ENCODE data around the gene ZNF479. TPM values are rescaled to one million over a fixed set of nuclear protein-coding genes. Genes with fewer than 3 reads are reported as not detected.
"Not testable (repeated sequence)": the region's sequence is repeated elsewhere in the genome, so short reads cannot be mapped to it uniquely, and the experiment has no call there.

ZNF479 gene
- not detected for polyA plus RNA-seq (2012; ENCODE audit: low read depth, missing spikeins)

GRCh38 chr7:57132336-57132735, at the start of gene ZNF479:
ZNF479 (minus strand) TSS chr7:57132436; CDS start chr7:57132324, 112 bp downstream.
- not testable (repeated sequence) for FAIRE-seq; DNase-seq (ENCODE audit: insufficient read length, low spot score)

- DNase-seq (ENCODE audit: insufficient read length, low spot score) (no peak), FAIRE-seq (no peak)
- TF ChIP-seq SPI1 (IDR thresholded peaks at IDR 0.05; ENCODE audit: low read depth, low read length) (no peak), PAX5 (IDR thresholded peaks at IDR 0.05; ENCODE audit: insufficient read depth, low read length, severe bottlenecking) (no peak), POLR2AphosphoS5 (IDR thresholded peaks at IDR 0.05; ENCODE audit: low read depth, low read length) (no peak), TAF1 (IDR thresholded peaks at IDR 0.05; ENCODE audit: low read depth, low read length) (no peak), POU2F2 (IDR thresholded peaks at IDR 0.05; ENCODE audit: low read depth, low read length) (no peak), POLR2A (IDR thresholded peaks at IDR 0.05; ENCODE audit: low read depth, low read length) (no peak)
Measured at GRCh38 chr7:57182031-57182430, 49.8 kb upstream of the ZNF479 start.

- DNase-seq (ENCODE audit: insufficient read length, low spot score), result no peak
- no peak for FAIRE-seq
- TF ChIP-seq POLR2AphosphoS5 (IDR thresholded peaks at IDR 0.05; ENCODE audit: low read depth, low read length) (no peak), SPI1 (IDR thresholded peaks at IDR 0.05; ENCODE audit: low read depth, low read length) (no peak), POU2F2 (IDR thresholded peaks at IDR 0.05; ENCODE audit: low read depth, low read length) (no peak), PAX5 (IDR thresholded peaks at IDR 0.05; ENCODE audit: insufficient read depth, low read length, severe bottlenecking) (no peak), TAF1 (IDR thresholded peaks at IDR 0.05; ENCODE audit: low read depth, low read length) (no peak), POLR2A (IDR thresholded peaks at IDR 0.05; ENCODE audit: low read depth, low read length) (no peak)
Measured at GRCh38 chr7:57181281-57181680, 49.0 kb upstream of the ZNF479 start.

GRCh38 chr7:57179776-57180415, 47.7 kb upstream of the ZNF479 start:
- no peak for TF ChIP-seq SPI1 (IDR thresholded peaks at IDR 0.05; ENCODE audit: low read depth, low read length)
- TF ChIP-seq POLR2AphosphoS5 (IDR thresholded peaks at IDR 0.05; ENCODE audit: low read depth, low read length), result no peak
- no peak for TF ChIP-seq POU2F2 (IDR thresholded peaks at IDR 0.05; ENCODE audit: low read depth, low read length)
- no peak for TF ChIP-seq POLR2A (IDR thresholded peaks at IDR 0.05; ENCODE audit: low read depth, low read length)
- TF ChIP-seq PAX5 (IDR thresholded peaks at IDR 0.05; ENCODE audit: insufficient read depth, low read length, severe bottlenecking), result no peak
- no peak for TF ChIP-seq TAF1 (IDR thresholded peaks at IDR 0.05; ENCODE audit: low read depth, low read length)
- FAIRE-seq (no peak), DNase-seq (ENCODE audit: insufficient read length, low spot score) (no peak)

GRCh38 chr7:57178768-57179139, 46.5 kb upstream of the ZNF479 start:
- FAIRE-seq (no peak), DNase-seq (ENCODE audit: insufficient read length, low spot score) (no peak)
- TF ChIP-seq SPI1 (IDR thresholded peaks at IDR 0.05; ENCODE audit: low read depth, low read length), result no peak
- no peak for TF ChIP-seq POLR2AphosphoS5 (IDR thresholded peaks at IDR 0.05; ENCODE audit: low read depth, low read length)
- TF ChIP-seq PAX5 (IDR thresholded peaks at IDR 0.05; ENCODE audit: insufficient read depth, low read length, severe bottlenecking), result no peak
- TF ChIP-seq POLR2A (IDR thresholded peaks at IDR 0.05; ENCODE audit: low read depth, low read length), result no peak
- TF ChIP-seq POU2F2 (IDR thresholded peaks at IDR 0.05; ENCODE audit: low read depth, low read length), result no peak
- TF ChIP-seq TAF1 (IDR thresholded peaks at IDR 0.05; ENCODE audit: low read depth, low read length), result no peak

- no peak for TF ChIP-seq POLR2AphosphoS5 (IDR thresholded peaks at IDR 0.05; ENCODE audit: low read depth, low read length)
- DNase-seq (ENCODE audit: insufficient read length, low spot score) (no peak), FAIRE-seq (no peak)
Measured at GRCh38 chr7:57177856-57178767, 45.9 kb upstream of the ZNF479 start.

GRCh38 chr7:57176928-57177635, 44.8 kb upstream of the ZNF479 start:
- FAIRE-seq, result no peak
- TF ChIP-seq SPI1 (IDR thresholded peaks at IDR 0.05; ENCODE audit: low read depth, low read length) (no peak), POLR2A (IDR thresholded peaks at IDR 0.05; ENCODE audit: low read depth, low read length) (no peak), POLR2AphosphoS5 (IDR thresholded peaks at IDR 0.05; ENCODE audit: low read depth, low read length) (no peak), PAX5 (IDR thresholded peaks at IDR 0.05; ENCODE audit: insufficient read depth, low read length, severe bottlenecking) (no peak), TAF1 (IDR thresholded peaks at IDR 0.05; ENCODE audit: low read depth, low read length) (no peak), POU2F2 (IDR thresholded peaks at IDR 0.05; ENCODE audit: low read depth, low read length) (no peak)
- DNase-seq (ENCODE audit: insufficient read length, low spot score), result no peak

GRCh38 chr7:57165285-57165899, 33.2 kb upstream of the ZNF479 start:
- FAIRE-seq (no peak), DNase-seq (ENCODE audit: insufficient read length, low spot score) (no peak)
- no peak for TF ChIP-seq SPI1 (IDR thresholded peaks at IDR 0.05; ENCODE audit: low read depth, low read length)
- TF ChIP-seq POU2F2 (IDR thresholded peaks at IDR 0.05; ENCODE audit: low read depth, low read length), result no peak
- TF ChIP-seq POLR2A (IDR thresholded peaks at IDR 0.05; ENCODE audit: low read depth, low read length), result no peak

- not testable (repeated sequence) for DNase-seq (ENCODE audit: insufficient read length, low spot score); FAIRE-seq
Measured at GRCh38 chr7:57120123-57120784, 12.0 kb downstream of the ZNF479 start.
